G401 (cell line): Measurements from ENCODE around the gene CITED2. TPM values are rescaled to one million over a fixed set of nuclear protein-coding genes. Genes with fewer than 3 reads are reported as not detected.
"Not testable (repeated sequence)": the region's sequence is repeated elsewhere in the genome, so short reads cannot be mapped to it uniquely, and the experiment has no call there.

Experiments used
- DNase-seq: peaks from one replicate; pipeline ENCODE4 v3.0.0-alpha.2; 2015; ENCODE audit warnings: low spot score
- in situ Hi-C: cut with HindIII; loops from 2 replicates; pipeline ENCODE4 v1.10.0; 2016; ENCODE audit warnings: low sequenced_read_pairs, mixed read lengths
- total RNA-seq: library from RNA; depleted of rRNA; stranded (reverse); fragments of >200 nt; shearing (Covaris generic); gene quantifications from 2 replicates; pipeline ENCODE4 v1.2.3, GENCODE V29; 2014; rRNA removed

CITED2 gene
- 237 and 287 TPM in 2 replicates for total RNA-seq

GRCh38 chr6:139374357-139375225 is at the start of gene CITED2:
Gene CITED2, minus strand, starts transcription at chr6:139374648. Its CDS starts 704 bp downstream, at chr6:139373944.
- in situ Hi-C loops: no loop called here
- DNase-seq: peak; percentile 96

GRCh38 chr6:139423037-139423703 is 48.7 kb upstream of the CITED2 start:
- in situ Hi-C loops: no loop called here
- DNase-seq: no peak

GRCh38 chr6:139422105-139423036 is 47.9 kb upstream of the CITED2 start:
- in situ Hi-C loops: no loop called here
- DNase-seq: no peak

GRCh38 chr6:139418481-139419132 is 44.2 kb upstream of the CITED2 start:
- in situ Hi-C loops: no loop called here
- DNase-seq: no peak

- in situ Hi-C loops: no loop called here
- DNase-seq: no peak
Observed at GRCh38 chr6:139416146-139416545, 41.7 kb upstream of the CITED2 start.

- in situ Hi-C loops: no loop called here
- no peak for DNase-seq
Observed at GRCh38 chr6:139415365-139415764, 40.9 kb upstream of the CITED2 start.

GRCh38 chr6:139412103-139412502 is 37.7 kb upstream of the CITED2 start:
- in situ Hi-C loops, DNase-seq: not testable (repeated sequence)

GRCh38 chr6:139409026-139409425 is 34.6 kb upstream of the CITED2 start:
- no peak for DNase-seq
- in situ Hi-C loops: no loop called here

GRCh38 chr6:139407718-139408222 is 33.3 kb upstream of the CITED2 start:
- in situ Hi-C loops: no loop called here
- DNase-seq: no peak

GRCh38 chr6:139406577-139407343 is 32.3 kb upstream of the CITED2 start:
- in situ Hi-C loops: no loop called here
- DNase-seq: no peak

- in situ Hi-C loops: no loop called here
- no peak for DNase-seq
Observed at GRCh38 chr6:139402876-139403386, 28.5 kb upstream of the CITED2 start.

- no peak for DNase-seq
- in situ Hi-C loops: no loop called here
Observed at GRCh38 chr6:139398658-139399057, 24.2 kb upstream of the CITED2 start.

- no peak for DNase-seq
- in situ Hi-C loops: no loop called here
Observed at GRCh38 chr6:139395891-139396301, 21.4 kb upstream of the CITED2 start.

- no peak for DNase-seq
- in situ Hi-C loops: no loop called here
Observed at GRCh38 chr6:139395371-139395770, 20.9 kb upstream of the CITED2 start.

GRCh38 chr6:139394027-139394649 is 19.7 kb upstream of the CITED2 start:
- no peak for DNase-seq
- in situ Hi-C loops: no loop called here

GRCh38 chr6:139392794-139393193 is 18.3 kb upstream of the CITED2 start:
- no peak for DNase-seq
- in situ Hi-C loops: no loop called here

- no peak for DNase-seq
- in situ Hi-C loops: no loop called here
Observed at GRCh38 chr6:139391709-139392108, 17.3 kb upstream of the CITED2 start.
